SU-DHL-6 (cell line): Measurements from ENCODE around the gene DMBT1.

ENCODE experiments used
- EZH2phosphoT487 ChIP-seq: fragments of 200-600 bp; sonication (generic), shearing (Covaris generic); conservative IDR thresholded peaks from 2 replicates; pipeline ENCODE4 v1.6.1; 2018; ENCODE audit warnings: mild to moderate bottlenecking, antibody characterized with exemption, low read length, moderate library complexity, mixed read lengths
- TF ChIP-seq, protein P1 (sequence below): fragments of 200-600 bp; sonication (generic); IDR thresholded peaks from one replicate; pipeline ENCODE4 v1.5.1; 2017; ENCODE audit warnings: antibody characterized with exemption, mild to moderate bottlenecking, low read length, moderate library complexity; ENCODE audit not compliant: insufficient read depth, poor library complexity, severe bottlenecking

DNA sequence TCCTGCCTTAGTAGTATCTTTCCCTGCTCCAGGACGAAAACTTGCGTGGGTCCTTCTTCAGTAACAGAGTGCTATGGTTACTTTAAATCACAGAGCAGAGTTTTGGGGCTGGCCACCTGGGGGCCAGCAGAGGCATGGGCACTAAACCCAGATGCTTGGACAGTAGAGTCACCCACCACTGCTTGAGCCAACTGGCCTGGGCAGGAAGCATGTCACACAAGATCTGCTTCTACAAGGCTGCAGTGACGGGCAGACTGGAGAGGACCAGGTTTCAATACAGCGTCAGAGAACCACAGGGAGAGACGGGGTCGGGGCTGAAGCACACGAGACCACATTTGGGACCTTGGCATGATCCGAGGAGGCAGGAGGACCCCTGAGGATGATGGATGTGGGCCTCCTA lies 14.3 kb upstream of the DMBT1 start:
- TF ChIP-seq, protein P1, sequence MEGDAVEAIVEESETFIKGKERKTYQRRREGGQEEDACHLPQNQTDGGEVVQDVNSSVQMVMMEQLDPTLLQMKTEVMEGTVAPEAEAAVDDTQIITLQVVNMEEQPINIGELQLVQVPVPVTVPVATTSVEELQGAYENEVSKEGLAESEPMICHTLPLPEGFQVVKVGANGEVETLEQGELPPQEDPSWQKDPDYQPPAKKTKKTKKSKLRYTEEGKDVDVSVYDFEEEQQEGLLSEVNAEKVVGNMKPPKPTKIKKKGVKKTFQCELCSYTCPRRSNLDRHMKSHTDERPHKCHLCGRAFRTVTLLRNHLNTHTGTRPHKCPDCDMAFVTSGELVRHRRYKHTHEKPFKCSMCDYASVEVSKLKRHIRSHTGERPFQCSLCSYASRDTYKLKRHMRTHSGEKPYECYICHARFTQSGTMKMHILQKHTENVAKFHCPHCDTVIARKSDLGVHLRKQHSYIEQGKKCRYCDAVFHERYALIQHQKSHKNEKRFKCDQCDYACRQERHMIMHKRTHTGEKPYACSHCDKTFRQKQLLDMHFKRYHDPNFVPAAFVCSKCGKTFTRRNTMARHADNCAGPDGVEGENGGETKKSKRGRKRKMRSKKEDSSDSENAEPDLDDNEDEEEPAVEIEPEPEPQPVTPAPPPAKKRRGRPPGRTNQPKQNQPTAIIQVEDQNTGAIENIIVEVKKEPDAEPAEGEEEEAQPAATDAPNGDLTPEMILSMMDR, result no peak
- TF ChIP-seq EZH2phosphoT487, result no peak
